Kidney (tissue), 14 donors: ENCODE data around the gene KNSTRN. TPM values are rescaled to one million over a fixed set of nuclear protein-coding genes. Genes with fewer than 3 reads are reported as not detected.

Source experiments
- DNase-seq, 5 donors: peaks; one replicate each; pipeline ENCODE4 v3.0.0-alpha.2; 2013 to 2020
- FAIRE-seq: peaks from 2 replicates; lab custom pipeline; 2012; peaks lifted over from hg19 to GRCh38; lab: Jason Lieb, UNC
- H3K27ac ChIP-seq, 2 donors: one replicate each; pipeline ENCODE4 v1.7.0; 2013; ENCODE audit warnings: low read depth in 2 of 2, low read length in 2 of 2, inconsistent platforms in 1 of 2
- H3K27me3 ChIP-seq: one replicate; pipeline ENCODE4 v1.7.1; 2013; ENCODE audit warnings: low read length, inconsistent platforms; ENCODE audit not compliant: control insufficient read depth, insufficient read depth
- H3K36me3 ChIP-seq, 3 donors: one replicate each; pipeline versions ENCODE4 v1.7.0 to v1.7.1; 2013; ENCODE audit warnings: low read length in 3 of 3, control low read depth in 1 of 3, inconsistent platforms in 1 of 3; ENCODE audit not compliant: insufficient read depth in 3 of 3, control insufficient read depth in 2 of 3
- H3K4me1 ChIP-seq, 3 donors: one replicate each; pipeline versions ENCODE4 v1.7.0 to v1.7.1; 2013; ENCODE audit warnings: low read length in 3 of 3, inconsistent platforms in 1 of 3, low read depth in 1 of 3; ENCODE audit not compliant: control insufficient read depth in 2 of 3, insufficient read depth in 2 of 3
- H3K4me3 ChIP-seq, 3 donors: one replicate each; pipeline versions ENCODE4 v1.7.0 to v1.8.1; 2013; ENCODE audit warnings: low read length in 3 of 3, control low read depth in 1 of 3, inconsistent platforms in 1 of 3
- H3K9ac ChIP-seq, 3 donors: one replicate each; pipeline versions ENCODE4 v1.7.0 to v1.7.1; 2013; ENCODE audit warnings: low read length in 3 of 3, control low read depth in 1 of 3, inconsistent platforms in 1 of 3
- H3K9me3 ChIP-seq, 3 donors: one replicate each; pipeline versions ENCODE4 v1.7.0 to v1.7.1; 2013; ENCODE audit warnings: low read length in 3 of 3, control low read depth in 1 of 3, inconsistent platforms in 1 of 3; ENCODE audit not compliant: control insufficient read depth in 2 of 3, insufficient read depth in 1 of 3
- CTCF ChIP-seq: IDR thresholded peaks from 3 replicates; pipeline ENCODE4 v1.5.1; 2012; ENCODE audit warnings: mild to moderate bottlenecking, moderate library complexity, borderline replicate concordance; ENCODE audit not compliant: insufficient read depth; ENCODE audit errors: extremely low read depth
- intact Hi-C: fragments of 100-400 bp; cut with DNase I; formaldehyde crosslinking; loops from one replicate; pipeline ENCODE4 v1.11.1; 2022
- polyA plus RNA-seq: library from polyadenylated mRNA; stranded (reverse); fragments of 350-450 nt; fragmentation: Illumina TruSeq; extraction: RNeasy Lipid Tissue Mini Kit (QIAGEN cat#74804); gene quantifications from one replicate; pipeline ENCODE4 v1.2.3, GENCODE V29; 2014; ENCODE audit warnings: low read depth, low replicate concordance; ENCODE audit not compliant: insufficient read depth
- total RNA-seq: library from RNA; stranded (reverse); fragmentation: NEBNext Ultra II Directional; extraction: Animal tissue kit (Norgen Biotek cat#: 25700); gene quantifications from one replicate; pipeline ENCODE4 v1.2.1, GENCODE V29; 2021
- donor health status: control.
- donor health status: control.
- donor health status: control.
- donor health status: control.
- donor health status: control.
- donor health status: DM: yes; HTN: yes; CAD: no.
- donor health status: Normal renal cell carcinoma (clear cell type).

The KNSTRN gene
- total and polyA plus RNA-seq, 2 donors from 2014 or later = 5.5 to 7.4 TPM

- Histone ChIP-seq H3K4me1 (peaks cover 0 to 26% (median 0%) of the 10 kb centered on the region in 3 donors), H3K27me3 (no peaks in the 10 kb centered on the region), H3K27ac (no peak within 1 kb of the TSS), H3K9ac (peak within 1 kb of the TSS in 2 of 3 donors; percentile 45 to 61), H3K9me3 (no peaks in the 10 kb centered on the region), H3K36me3 (no peaks in the 10 kb centered on the region), H3K4me3 (peak within 1 kb of the TSS; percentile 44 to 69 (median 67))
- intact Hi-C loops = no loop called here
- DNase-seq (peak; percentile 97 to 99 (median 97)), FAIRE-seq (no peak)
- peak; percentile 12 for TF ChIP-seq CTCF
Measured at GRCh38 chr15:40440743-40441564, 58.4 kb downstream of the KNSTRN start, which contains the start of gene BAHD1. Gene BAHD1, plus strand, starts transcription at chr15:40440953. Its CDS starts 17,512 bp downstream, at chr15:40458465.

DNA sequence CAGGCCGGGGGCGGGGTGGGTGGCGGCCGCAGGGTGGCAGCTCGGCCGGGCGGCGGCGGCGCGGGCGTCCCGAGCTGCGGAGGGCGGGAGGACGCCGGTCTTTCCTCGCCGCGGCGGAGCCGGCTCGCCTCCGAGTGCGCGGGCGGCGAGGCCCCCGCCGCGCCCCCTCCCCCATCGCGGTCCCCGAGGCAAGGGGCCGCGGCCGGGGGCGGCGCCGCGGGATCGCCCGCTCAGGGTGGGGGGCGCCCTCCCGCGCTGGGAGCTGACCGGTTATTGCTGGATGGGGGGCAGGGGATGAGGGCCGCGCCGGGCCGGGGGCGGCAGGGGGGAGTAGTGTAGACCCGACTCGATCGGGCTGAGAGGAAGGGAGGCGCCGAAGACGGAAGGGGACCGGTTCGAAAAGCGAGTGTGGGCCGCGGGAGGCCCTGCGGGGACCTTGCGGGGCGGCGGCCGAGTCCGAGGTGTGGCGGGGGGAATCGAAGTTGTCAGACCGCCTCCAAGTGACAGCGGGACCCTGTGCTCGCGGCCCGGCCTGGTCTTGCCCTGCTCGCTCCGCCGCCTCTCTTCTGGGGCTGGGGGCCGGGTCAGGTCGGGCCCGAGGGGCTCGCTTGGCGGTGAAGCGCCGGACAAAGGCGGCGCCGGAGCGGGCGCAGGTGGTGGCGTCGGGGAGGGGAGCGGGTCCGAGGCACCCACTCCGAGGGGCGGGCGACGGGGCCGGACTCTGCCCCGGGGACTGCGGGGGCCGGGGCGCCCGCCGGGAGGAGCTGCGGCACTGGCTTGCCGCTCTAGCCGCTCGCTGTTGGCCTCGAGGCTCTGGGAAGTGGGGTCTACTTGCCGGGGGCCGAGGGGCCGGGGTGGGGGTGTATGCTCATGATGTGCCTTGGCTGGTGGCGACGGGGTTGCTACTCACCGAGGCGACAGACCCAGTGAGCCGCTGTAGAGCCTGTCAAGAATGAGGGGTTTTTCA, 59.3 kb downstream of the KNSTRN start:
- FAIRE-seq (no peak), DNase-seq (peak; percentile 57 to 85 (median 69))
- peak; percentile 0 for TF ChIP-seq CTCF
- H3K4me3 ChIP-seq = peak overlapping the region; percentile 30 to 67 (median 65)
- intact Hi-C loops = no loop called here
- H3K36me3 ChIP-seq = no peaks in the 10 kb centered on the region
- H3K27ac ChIP-seq = no peak overlapping the region
- H3K4me1 ChIP-seq = peaks cover 0 to 21% (median 0%) of the 10 kb centered on the region in 3 donors
- H3K9me3 ChIP-seq = no peaks in the 10 kb centered on the region
- no peaks in the 10 kb centered on the region for H3K27me3 ChIP-seq
- peak overlapping the region in 2 of 3 donors; percentile 55 to 67 for H3K9ac ChIP-seq

DNA sequence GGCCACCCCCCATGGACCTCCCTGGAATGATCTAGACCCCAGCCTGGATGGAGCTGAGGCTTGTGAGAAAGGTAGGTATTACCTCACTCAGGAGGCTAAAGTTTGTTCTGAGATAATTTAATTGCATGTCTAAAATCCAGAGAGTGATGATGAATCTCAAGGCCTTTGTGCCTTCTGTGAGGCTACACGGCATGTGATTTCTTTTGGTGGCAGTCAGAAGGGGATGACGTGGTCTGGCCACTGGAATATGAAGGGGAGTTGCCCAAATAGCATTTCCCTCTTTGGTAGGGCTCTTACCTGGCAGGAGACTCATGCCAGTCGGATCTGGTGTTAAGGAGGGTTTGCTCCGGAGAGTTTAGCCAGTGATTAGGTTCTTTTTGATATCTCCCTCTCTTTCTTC, 60.7 kb downstream of the KNSTRN start:
- peaks cover 0 to 15% (median 0%) of the 10 kb centered on the region in 3 donors for H3K4me1 ChIP-seq
- no peak overlapping the region for H3K4me3 ChIP-seq
- DNase-seq (peak in 1 of 5 donors; percentile 37), FAIRE-seq (no peak)
- no peak for TF ChIP-seq CTCF
- no peaks in the 10 kb centered on the region for H3K36me3 ChIP-seq
- H3K9me3 ChIP-seq = no peaks in the 10 kb centered on the region
- intact Hi-C loops = no loop called here
- no peak overlapping the region for H3K9ac ChIP-seq
- H3K27me3 ChIP-seq = no peaks in the 10 kb centered on the region
- H3K27ac ChIP-seq = no peak overlapping the region
